ENCODE results near the gene IMMP1L. TPM values are rescaled to one million over a fixed set of nuclear protein-coding genes. Genes with fewer than 3 reads are reported as not detected.

Gene IMMP1L
- 4.6 and 10.1 TPM in 2 replicates for total RNA-seq

GRCh38 chr11:31509429-31510345, at the start of gene IMMP1L, which contains the start of gene ELP4:
IMMP1L (minus strand) TSS chr11:31509622; CDS start chr11:31463276, 46,346 bp downstream.
ELP4 (plus strand) TSS chr11:31509767; CDS start chr11:31509785, 18 bp downstream.

Other genes with a start within 250 kb of the IMMP1L start
- gene DCDC1, start 139.9 kb downstream of the IMMP1L start, total RNA-seq: 0.08 TPM in 1 of 2 replicates, not detected in the other
- gene DNAJC24, start 139.8 kb downstream of the IMMP1L start, total RNA-seq: 5.8 and 11.9 TPM in 2 replicates
- 19.9 and 31.8 TPM in 2 replicates for gene ELP4, start 145 bp upstream of the IMMP1L start, total RNA-seq